LNCAP (cell line): Measurements from ENCODE around the gene TOR4A.

Experiments
- CTCF ChIP-seq: fragments of 450-650 bp; IDR thresholded peaks from 2 replicates; pipeline ENCODE4 v1.5.1; 2017; ENCODE audit warnings: mild to moderate bottlenecking

The TOR4A gene

GRCh38 chr9:137275588-137276472 lies 1.7 kb upstream of the TOR4A start:
- TF ChIP-seq CTCF = no peak

GRCh38 chr9:137276473-137277328 lies 825 bp upstream of the TOR4A start:
- TF ChIP-seq CTCF = no peak

- no peak for TF ChIP-seq CTCF
These were observed 655 bp downstream of the TOR4A start for GRCh38 chr9:137278061-137278701.

GRCh38 chr9:137278721-137279711 lies 1.5 kb downstream of the TOR4A start:
- no peak for TF ChIP-seq CTCF

- no peak for TF ChIP-seq CTCF
These were observed 2.4 kb downstream of the TOR4A start for GRCh38 chr9:137279741-137280473.

- TF ChIP-seq CTCF = no peak
These were observed 3.2 kb downstream of the TOR4A start for GRCh38 chr9:137280474-137281344.
